Gastrocnemius medialis (tissue), 4 donors: Measurements from ENCODE around the gene MTERF4.

Source experiments
- POLR2A ChIP-seq, 2 donors: fragments of 450-650 bp; IDR thresholded peaks; one replicate each; pipeline ENCODE4 v1.6.1; 2017; ENCODE audit warnings: antibody characterized with exemption in 2 of 2, mild to moderate bottlenecking in 2 of 2, moderate library complexity in 2 of 2
- TF ChIP-seq, protein P1 (sequence below), 5 experiments: fragments of 450-650 bp in 3 of 5; fragments of 200-600 bp in 2 of 5; sonication (generic) in 2 of 5; IDR thresholded peaks in 4 of 5; conservative IDR thresholded peaks in 1 of 5; 1 replicate in 4 of 5; 2 replicates in 1 of 5; pipeline ENCODE4 v1.5.1; 2016 to 2019; ENCODE audit warnings: antibody characterized with exemption in 5 of 5, mild to moderate bottlenecking in 3 of 5, moderate library complexity in 3 of 5

DNA sequence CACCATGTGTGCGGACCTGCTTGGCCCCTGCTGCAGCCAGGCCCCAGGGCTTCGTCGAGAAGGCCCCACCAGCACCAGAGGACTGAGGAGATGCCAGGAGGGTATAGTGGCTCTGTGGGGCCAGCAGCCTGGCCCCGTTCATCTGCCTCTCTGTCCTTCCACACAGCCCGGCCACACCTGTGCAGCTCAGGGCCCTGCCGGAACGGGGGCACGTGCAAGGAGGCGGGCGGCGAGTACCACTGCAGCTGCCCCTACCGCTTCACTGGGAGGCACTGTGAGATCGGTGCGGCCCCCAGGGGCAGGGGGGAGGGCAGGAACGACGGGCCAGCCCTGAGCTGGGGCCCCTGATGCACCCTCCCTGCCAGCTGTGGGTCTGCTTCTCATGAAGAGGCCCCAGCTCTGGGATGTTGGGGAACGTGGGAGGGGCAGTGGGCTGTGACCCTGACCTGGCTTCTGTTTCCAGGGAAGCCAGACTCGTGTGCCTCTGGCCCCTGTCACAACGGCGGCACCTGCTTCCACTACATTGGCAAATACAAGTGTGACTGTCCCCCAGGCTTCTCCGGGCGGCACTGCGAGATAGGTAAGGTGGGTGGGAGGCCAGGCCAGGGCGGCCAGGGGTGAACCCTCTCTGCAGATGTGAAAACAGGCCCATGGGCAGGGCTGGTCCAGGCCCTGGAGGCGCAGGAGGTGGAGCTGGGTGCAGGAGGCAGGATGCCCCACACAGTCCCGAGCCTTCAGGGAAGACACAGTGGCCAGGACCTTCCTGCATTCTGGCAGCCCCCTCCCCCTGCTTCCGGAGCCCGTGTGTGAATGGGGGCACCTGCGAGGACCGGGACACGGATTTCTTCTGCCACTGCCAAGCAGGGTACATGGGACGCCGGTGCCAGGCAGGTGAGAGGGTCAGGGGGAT, 50.3 kb downstream of the MTERF4 start:
- TF ChIP-seq, protein P1, sequence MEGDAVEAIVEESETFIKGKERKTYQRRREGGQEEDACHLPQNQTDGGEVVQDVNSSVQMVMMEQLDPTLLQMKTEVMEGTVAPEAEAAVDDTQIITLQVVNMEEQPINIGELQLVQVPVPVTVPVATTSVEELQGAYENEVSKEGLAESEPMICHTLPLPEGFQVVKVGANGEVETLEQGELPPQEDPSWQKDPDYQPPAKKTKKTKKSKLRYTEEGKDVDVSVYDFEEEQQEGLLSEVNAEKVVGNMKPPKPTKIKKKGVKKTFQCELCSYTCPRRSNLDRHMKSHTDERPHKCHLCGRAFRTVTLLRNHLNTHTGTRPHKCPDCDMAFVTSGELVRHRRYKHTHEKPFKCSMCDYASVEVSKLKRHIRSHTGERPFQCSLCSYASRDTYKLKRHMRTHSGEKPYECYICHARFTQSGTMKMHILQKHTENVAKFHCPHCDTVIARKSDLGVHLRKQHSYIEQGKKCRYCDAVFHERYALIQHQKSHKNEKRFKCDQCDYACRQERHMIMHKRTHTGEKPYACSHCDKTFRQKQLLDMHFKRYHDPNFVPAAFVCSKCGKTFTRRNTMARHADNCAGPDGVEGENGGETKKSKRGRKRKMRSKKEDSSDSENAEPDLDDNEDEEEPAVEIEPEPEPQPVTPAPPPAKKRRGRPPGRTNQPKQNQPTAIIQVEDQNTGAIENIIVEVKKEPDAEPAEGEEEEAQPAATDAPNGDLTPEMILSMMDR (IDR thresholded peaks at IDR 0.05 in 4 of 5, conservative IDR thresholded peaks at IDR 0.05 in 1 of 5), result no peak
- TF ChIP-seq POLR2A (IDR thresholded peaks at IDR 0.05), result no peak
